Measurements from ENCODE around the gene CCDC85B. TPM values are rescaled to one million over a fixed set of nuclear protein-coding genes. Genes with fewer than 3 reads are reported as not detected.

The CCDC85B gene
- total RNA-seq, 1 experiment from 2014 or later, result 26.6 TPM

- CTCF ChIA-PET, result interaction anchor here (0.6 kb wide), 1 partner anchor 23 kb away, joined by 3 read pairs; no protein-coding TSS in a partner anchor
- Mint-ChIP-seq H3K27me3 (ENCODE audit: unreplicated experiment) (no peaks in the 10 kb centered on the region), H3K4me1 (ENCODE audit: low read depth, unreplicated experiment) (peaks cover 20% of the 10 kb centered on the region), H3K4me3 (ENCODE audit: low read depth, unreplicated experiment) (peak overlapping the region; percentile 94), H3K36me3 (ENCODE audit: insufficient read depth, unreplicated experiment) (peaks cover 63% of the 10 kb centered on the region), H3K27ac (ENCODE audit: unreplicated experiment) (no peak overlapping the region), H3K9me3 (ENCODE audit: low read depth, unreplicated experiment) (no peaks in the 10 kb centered on the region)
- no peak for TF ChIP-seq CTCF (IDR thresholded peaks at IDR 0.05; ENCODE audit: unreplicated experiment)
- no TSS peak for BruUV-seq (replicated peaks)
- no peak for DNase-seq
- intact Hi-C loops (cut with micrococcal nuclease; ENCODE audit: unreplicated experiment), result no loop called here
These were observed 30.6 kb downstream of the CCDC85B start for GRCh38 chr11:65921033-65921555.

- CTCF ChIA-PET, result interaction anchor here (0.6 kb wide), 1 partner anchor 22 kb away, joined by 3 read pairs; no protein-coding TSS in a partner anchor
- peaks cover 58% of the 10 kb centered on the region for H3K36me3 Mint-ChIP-seq (ENCODE audit: insufficient read depth, unreplicated experiment)
- no peak overlapping the region for H3K27ac Mint-ChIP-seq (ENCODE audit: unreplicated experiment)
- DNase-seq, result no peak
- H3K4me1 Mint-ChIP-seq (ENCODE audit: low read depth, unreplicated experiment), result peaks cover 12% of the 10 kb centered on the region
- no TSS peak for BruUV-seq (replicated peaks)
- H3K4me3 Mint-ChIP-seq (ENCODE audit: low read depth, unreplicated experiment), result no peak overlapping the region
- H3K27me3 Mint-ChIP-seq (ENCODE audit: unreplicated experiment), result no peaks in the 10 kb centered on the region
- intact Hi-C loops (cut with micrococcal nuclease; ENCODE audit: unreplicated experiment), result no loop called here
- TF ChIP-seq CTCF (IDR thresholded peaks at IDR 0.05; ENCODE audit: unreplicated experiment), result no peak
- H3K9me3 Mint-ChIP-seq (ENCODE audit: low read depth, unreplicated experiment), result no peaks in the 10 kb centered on the region
These were observed 31.4 kb downstream of the CCDC85B start for GRCh38 chr11:65921876-65922275.

GRCh38 chr11:65922565-65922964, 32.1 kb downstream of the CCDC85B start:
- H3K27ac Mint-ChIP-seq (ENCODE audit: unreplicated experiment), result no peak overlapping the region
- TF ChIP-seq CTCF (IDR thresholded peaks at IDR 0.05; ENCODE audit: unreplicated experiment), result no peak

GRCh38 chr11:65925397-65925796, 34.9 kb downstream of the CCDC85B start:
- Mint-ChIP-seq H3K4me3 (ENCODE audit: low read depth, unreplicated experiment) (no peak overlapping the region), H3K27me3 (ENCODE audit: unreplicated experiment) (no peaks in the 10 kb centered on the region), H3K9me3 (ENCODE audit: low read depth, unreplicated experiment) (no peaks in the 10 kb centered on the region), H3K27ac (ENCODE audit: unreplicated experiment) (no peak overlapping the region), H3K4me1 (ENCODE audit: low read depth, unreplicated experiment) (peaks cover 4% of the 10 kb centered on the region), H3K36me3 (ENCODE audit: insufficient read depth, unreplicated experiment) (peaks cover 41% of the 10 kb centered on the region)
- BruUV-seq (replicated peaks), result no TSS peak
- no peak for TF ChIP-seq CTCF (IDR thresholded peaks at IDR 0.05; ENCODE audit: unreplicated experiment)
- intact Hi-C loops (cut with micrococcal nuclease; ENCODE audit: unreplicated experiment), result no loop called here
- CTCF ChIA-PET, result no interaction called here
- DNase-seq, result no peak

More at GRCh38 chr11:65922565-65922964, 32.1 kb downstream of the CCDC85B start:
- no peak for DNase-seq
- BruUV-seq (replicated peaks), result no TSS peak
- H3K36me3 Mint-ChIP-seq (ENCODE audit: insufficient read depth, unreplicated experiment), result peaks cover 58% of the 10 kb centered on the region
- no peak overlapping the region for H3K4me3 Mint-ChIP-seq (ENCODE audit: low read depth, unreplicated experiment)
- CTCF ChIA-PET, result no interaction called here
- H3K9me3 Mint-ChIP-seq (ENCODE audit: low read depth, unreplicated experiment), result no peaks in the 10 kb centered on the region
- H3K4me1 Mint-ChIP-seq (ENCODE audit: low read depth, unreplicated experiment), result peaks cover 8% of the 10 kb centered on the region
- H3K27me3 Mint-ChIP-seq (ENCODE audit: unreplicated experiment), result no peaks in the 10 kb centered on the region
- intact Hi-C loops (cut with micrococcal nuclease; ENCODE audit: unreplicated experiment), result no loop called here

All from Calu3 (cell line).